GM12865 (cell line): ENCODE data around the gene SLC22A23.

Experiments used
- DNase-seq: peaks from one replicate; pipeline ENCODE4 v3.0.0; 2010; ENCODE audit warnings: low read depth
- H3K4me3 ChIP-seq: 2 replicates; pipeline ENCODE4 v1.5.1; 2011; ENCODE audit warnings: mild to moderate bottlenecking, low read depth, low read length, control low read depth
- TF ChIP-seq, protein P1 (sequence below): IDR thresholded peaks from 2 replicates; pipeline ENCODE4 v1.5.1; 2011; ENCODE audit warnings: low read length, control low read depth, low read depth, inconsistent platforms; ENCODE audit not compliant: insufficient read depth; ENCODE audit errors: missing control alignments

The SLC22A23 gene

DNA sequence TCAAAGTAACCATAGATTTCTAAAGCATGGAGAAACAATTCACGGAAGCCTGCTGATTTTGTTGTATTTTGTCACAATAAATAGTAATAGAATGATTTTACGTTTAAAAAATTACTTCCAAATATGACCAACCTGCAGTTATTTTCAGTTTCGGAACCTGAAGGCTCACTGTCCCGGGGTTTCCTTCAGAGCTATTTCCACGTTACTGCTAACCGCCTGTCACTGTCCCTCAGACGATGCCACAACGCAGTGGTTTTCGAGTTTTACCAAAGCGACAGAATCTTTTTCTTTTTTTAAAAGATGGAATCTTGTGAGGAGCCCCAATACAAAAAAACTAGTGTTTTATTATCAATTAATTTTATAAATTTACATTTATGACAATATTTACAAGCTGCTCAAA, 157.6 kb downstream of the SLC22A23 start:
- no peak overlapping the region for H3K4me3 ChIP-seq
- TF ChIP-seq, protein P1, sequence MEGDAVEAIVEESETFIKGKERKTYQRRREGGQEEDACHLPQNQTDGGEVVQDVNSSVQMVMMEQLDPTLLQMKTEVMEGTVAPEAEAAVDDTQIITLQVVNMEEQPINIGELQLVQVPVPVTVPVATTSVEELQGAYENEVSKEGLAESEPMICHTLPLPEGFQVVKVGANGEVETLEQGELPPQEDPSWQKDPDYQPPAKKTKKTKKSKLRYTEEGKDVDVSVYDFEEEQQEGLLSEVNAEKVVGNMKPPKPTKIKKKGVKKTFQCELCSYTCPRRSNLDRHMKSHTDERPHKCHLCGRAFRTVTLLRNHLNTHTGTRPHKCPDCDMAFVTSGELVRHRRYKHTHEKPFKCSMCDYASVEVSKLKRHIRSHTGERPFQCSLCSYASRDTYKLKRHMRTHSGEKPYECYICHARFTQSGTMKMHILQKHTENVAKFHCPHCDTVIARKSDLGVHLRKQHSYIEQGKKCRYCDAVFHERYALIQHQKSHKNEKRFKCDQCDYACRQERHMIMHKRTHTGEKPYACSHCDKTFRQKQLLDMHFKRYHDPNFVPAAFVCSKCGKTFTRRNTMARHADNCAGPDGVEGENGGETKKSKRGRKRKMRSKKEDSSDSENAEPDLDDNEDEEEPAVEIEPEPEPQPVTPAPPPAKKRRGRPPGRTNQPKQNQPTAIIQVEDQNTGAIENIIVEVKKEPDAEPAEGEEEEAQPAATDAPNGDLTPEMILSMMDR = no peak
- DNase-seq = no peak

DNA sequence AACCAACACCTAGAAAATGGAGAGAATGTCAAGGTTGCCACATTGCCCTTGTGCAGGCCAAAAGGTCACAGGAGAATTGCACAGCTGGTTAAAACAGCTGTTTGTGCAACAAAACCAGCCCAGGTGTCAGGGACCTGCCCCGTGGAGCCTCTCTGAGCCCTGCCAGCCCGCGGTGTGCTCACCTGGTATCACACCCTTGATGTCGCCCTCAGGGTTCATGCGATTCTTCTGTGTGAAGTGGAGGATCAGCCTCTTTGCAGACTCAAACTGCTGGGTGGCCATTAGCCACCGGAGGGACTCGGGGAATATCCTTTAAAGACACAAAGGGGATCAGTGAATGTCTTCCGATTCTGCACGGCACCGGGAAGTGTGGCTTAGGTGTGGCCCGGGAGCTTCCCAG, 158.9 kb downstream of the SLC22A23 start:
- no peak overlapping the region for H3K4me3 ChIP-seq

GRCh38 chr6:3297006-3297405, 159.8 kb downstream of the SLC22A23 start:
- DNase-seq = no peak
- no peak overlapping the region for H3K4me3 ChIP-seq
- TF ChIP-seq, protein P1 = no peak

More for the DNA sequence above, 158.9 kb downstream of the SLC22A23 start:
- DNase-seq = no peak
- TF ChIP-seq, protein P1 = no peak

DNA sequence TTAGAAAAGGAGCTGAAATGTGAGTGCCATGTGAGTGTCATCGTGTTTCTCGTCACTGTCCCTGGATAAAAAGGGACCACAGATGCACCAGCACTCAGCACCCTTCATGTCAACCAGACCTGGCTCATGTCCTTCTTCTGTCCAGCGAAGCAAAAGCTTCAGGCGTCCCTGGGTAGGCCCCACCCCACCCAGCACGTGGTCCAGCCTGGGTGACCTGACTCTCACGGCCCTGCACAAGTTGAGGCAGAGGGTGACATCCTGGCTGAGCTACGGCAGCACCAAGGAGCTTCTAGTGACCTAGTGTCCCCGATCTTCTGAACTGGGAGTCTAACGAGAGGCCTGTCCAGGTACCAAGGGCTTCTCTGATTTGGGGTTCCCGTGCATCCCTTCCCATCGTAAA, 160.3 kb downstream of the SLC22A23 start:
- TF ChIP-seq, protein P1 = no peak
- no peak overlapping the region for H3K4me3 ChIP-seq
- DNase-seq = no peak

DNA sequence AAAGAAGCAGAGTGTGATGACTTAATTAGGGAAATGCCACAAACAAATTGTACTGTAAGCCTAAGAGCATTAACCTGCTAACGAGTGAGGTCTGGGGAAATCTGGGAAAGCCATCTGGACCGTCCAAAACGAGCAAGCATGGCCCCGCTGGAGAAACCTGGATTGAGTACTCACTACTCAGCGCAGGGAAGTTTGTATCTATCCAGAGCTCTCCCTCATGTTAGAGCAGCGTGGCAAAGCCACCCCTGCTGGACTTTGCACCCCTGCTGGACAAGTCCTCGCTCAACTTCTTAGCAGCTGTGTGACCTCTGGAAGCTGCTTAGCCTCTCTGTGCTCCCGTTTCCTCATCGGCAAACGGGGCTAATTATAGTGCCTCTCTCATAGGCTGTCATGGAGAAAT, 160.8 kb downstream of the SLC22A23 start:
- DNase-seq = no peak
- TF ChIP-seq, protein P1 = no peak
- no peak overlapping the region for H3K4me3 ChIP-seq

GRCh38 chr6:3294921-3295871, 161.7 kb downstream of the SLC22A23 start:
- TF ChIP-seq, protein P1 = no peak
- no peak for DNase-seq
- H3K4me3 ChIP-seq = no peak overlapping the region
